ENCODE data around the gene TMEM234.

TMEM234 gene

DNA sequence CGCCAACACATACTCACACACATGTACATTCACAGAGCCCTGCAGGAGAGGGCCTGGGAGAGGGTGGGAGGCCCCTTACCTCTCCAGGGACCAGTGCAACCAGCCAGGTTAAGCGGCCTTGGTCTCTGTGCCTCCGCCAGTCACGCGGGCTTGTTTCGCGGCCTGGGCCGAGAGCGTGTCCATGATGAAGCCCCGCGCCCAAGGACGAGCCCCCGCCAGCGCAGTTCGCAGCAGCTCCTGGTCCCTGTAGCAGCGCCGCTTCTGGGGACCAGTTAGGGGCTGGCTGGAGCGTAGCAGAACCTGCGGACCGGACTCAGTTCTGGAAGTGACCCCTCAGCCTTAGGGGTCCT is 17.6 kb upstream of the TMEM234 start:
- DNase-seq (ENCODE audit: low read depth, low spot score): no peak

- DNase-seq (ENCODE audit: low read depth, low spot score): no peak
Observed at GRCh38 chr1:32239337-32239736, 17.2 kb upstream of the TMEM234 start.

DNA sequence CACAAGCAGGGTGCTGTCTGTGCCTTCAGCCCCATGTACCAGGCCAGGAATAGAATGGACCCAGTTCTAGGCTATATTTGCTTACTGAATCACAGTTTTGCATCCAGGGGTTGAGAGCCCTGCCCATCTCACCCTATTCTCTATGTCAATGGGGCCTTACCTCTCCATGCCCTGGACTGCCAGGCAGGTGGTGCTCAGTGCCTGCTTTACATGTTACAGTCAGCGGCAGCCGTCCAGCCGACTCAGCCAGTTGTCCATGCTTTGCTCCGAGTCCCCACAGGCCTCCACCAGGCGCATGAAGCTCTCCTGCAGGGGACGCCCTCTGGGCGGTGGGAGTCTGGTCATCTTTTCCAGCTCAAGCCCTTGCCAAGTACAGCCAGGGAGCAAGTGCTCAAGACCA is 12.6 kb upstream of the TMEM234 start:
- no peak for DNase-seq (ENCODE audit: low read depth, low spot score)

DNA sequence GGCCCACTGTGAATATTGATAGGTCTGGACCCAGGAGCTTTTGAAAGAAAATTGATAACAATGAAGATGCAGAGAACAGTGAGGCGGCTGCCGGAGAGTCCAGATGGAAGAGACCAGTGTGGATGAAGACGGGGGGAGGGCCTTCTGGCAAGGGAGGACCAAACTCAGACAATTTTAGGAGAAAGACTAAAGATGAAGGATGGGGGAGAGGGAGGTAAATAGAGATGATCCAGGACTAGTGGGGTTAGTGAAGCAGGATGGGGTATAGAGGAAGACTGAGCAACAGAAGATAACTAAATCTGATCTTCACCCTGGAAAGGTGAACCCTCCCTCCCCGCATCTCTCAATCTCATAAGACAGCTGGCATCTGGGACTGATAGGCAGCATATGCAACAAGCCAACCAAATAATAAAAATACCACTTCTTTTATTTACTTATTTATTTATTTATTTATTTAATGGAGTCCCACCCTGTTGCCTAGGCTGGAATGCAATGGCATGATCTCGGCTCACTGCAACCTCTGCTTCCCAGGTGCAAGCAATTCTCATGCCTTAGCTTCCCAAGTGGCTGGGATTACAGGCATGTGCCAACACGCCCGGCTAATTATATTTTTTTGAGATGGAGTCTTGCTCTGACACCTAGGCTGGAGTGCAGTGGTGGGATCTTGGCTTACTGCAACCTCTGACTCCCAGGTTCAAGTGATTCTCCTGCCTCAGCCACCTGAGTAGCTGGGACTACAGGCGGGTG is 10.6 kb upstream of the TMEM234 start:
- no peak for DNase-seq (ENCODE audit: low read depth, low spot score)

DNA sequence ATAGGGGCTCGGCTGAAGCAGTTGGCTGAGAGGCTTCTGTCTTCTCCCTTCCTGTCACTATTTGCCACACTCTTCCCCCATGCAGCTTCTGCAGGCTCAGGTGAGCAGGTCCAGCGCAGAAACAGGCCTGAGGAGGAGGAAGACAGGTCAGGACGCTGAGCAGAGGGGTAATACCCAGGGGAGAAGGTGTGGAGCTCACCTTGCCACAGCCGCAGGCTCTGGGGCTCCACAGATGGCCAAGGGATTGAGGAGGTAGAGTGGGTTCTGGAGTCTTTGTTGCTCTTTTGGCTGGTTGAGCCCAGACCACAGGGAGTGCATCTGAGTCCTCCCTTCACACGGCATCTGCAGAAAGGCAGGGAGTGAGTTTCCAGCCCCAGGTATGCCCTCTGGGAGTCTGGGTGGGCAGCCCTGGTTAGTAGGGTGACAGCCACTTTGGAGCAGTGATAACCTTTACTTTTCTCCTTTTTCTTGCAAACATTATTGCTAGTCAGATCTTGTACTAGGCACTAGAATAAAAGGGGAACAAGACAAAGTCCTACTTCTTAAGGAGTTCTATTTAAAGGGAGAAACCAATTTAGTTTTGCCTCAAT is 9.8 kb upstream of the TMEM234 start:
- DNase-seq (ENCODE audit: low read depth, low spot score): no peak

DNA sequence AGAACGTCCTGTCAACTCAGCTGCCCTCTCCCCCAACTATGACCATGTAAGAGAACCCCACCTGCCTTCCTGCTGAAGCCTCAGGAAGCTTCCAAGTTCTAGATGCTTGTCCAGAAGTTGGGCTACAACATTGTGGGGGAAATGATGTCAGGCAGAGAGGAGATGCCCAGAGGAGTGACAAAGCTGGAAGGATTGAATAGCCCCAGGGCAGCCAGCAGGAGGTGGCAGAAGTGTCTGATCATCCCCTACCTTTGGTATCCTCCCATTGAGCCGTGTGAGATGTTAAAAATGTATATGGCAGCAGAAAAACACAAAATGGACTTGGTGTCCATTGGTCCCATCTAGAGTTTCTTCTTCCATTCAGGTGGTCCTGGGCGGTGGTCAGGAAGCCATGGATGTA is 6.6 kb upstream of the TMEM234 start:
- no peak for DNase-seq (ENCODE audit: low read depth, low spot score)

- DNase-seq (ENCODE audit: low read depth, low spot score): no peak
Observed at GRCh38 chr1:32224285-32224684, 2.1 kb upstream of the TMEM234 start.

GRCh38 chr1:32223683-32224082 is 1.5 kb upstream of the TMEM234 start:
- no peak for DNase-seq (ENCODE audit: low read depth, low spot score)

DNA sequence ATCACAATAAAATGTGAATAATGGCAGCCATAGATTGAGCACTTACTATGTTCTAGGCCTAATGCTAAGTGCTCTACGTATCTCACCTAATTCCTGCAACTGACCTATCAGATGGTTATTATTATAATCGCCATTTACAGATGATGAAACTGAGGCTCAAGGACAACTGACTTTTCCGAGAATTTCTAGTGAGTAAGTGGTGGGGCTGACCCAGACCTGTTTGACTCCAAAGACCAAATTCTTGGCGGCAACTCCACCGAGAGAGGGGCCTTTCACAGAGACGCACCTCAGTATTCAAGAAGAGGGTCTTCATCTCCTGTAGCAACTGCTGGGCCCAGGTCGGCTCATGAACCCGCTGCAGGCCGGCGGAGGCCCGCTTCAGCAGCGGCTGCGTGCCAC is 573 bp downstream of the TMEM234 start:
- no peak for DNase-seq (ENCODE audit: low read depth, low spot score)

GRCh38 chr1:32220746-32221580 is 1.2 kb downstream of the TMEM234 start:
- no peak for DNase-seq (ENCODE audit: low read depth, low spot score)

DNA sequence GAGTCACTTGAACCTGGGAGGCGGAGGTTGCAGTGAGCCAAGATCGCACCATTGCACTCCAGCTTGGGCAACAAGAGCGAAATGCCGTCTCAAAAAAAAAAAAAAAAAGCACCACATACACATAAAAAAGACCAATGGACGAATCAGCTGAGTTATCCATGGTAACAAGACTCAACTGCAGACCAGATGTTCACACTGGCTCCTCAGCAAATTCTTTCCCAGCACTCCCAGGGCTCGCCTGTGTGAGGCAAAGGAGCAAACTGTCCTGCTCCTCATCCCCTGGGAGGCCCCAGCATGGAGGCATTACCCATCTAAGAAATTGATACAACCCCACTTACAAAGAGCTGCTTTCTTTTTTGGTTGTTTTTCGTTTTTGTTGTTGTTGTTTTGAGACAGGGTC is 3.1 kb downstream of the TMEM234 start:
- no peak for DNase-seq (ENCODE audit: low read depth, low spot score)

DNA sequence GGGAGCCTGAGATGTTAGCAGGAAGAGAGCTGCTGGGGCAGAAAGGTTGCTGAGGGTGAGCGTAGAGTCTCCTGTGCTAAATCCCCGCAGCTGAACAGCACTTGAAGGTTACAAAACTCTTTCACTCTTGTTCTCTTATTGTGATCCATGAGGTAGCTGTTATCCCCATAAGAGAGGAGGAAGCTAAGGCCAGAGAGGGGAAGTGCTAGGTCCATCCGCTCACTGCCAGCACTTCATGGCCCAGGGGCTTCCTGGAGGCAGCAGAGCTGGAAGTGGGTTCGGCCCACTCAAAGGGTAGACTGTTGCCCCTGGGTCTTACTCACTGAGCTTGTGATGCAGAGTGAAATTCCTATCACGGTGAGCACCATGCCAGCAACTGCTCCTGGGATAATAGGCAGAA is 5.6 kb downstream of the TMEM234 start:
- no peak for DNase-seq (ENCODE audit: low read depth, low spot score)

- no peak for DNase-seq (ENCODE audit: low read depth, low spot score)
Observed at GRCh38 chr1:32215629-32216480, 6.3 kb downstream of the TMEM234 start.

- DNase-seq (ENCODE audit: low read depth, low spot score): no peak
Observed at GRCh38 chr1:32208891-32209328, 13.2 kb downstream of the TMEM234 start, which contains the start of gene DCDC2B. Gene DCDC2B (plus strand): TSS chr1:32209089. CDS start chr1:32209094, 5 bp downstream.

DNA sequence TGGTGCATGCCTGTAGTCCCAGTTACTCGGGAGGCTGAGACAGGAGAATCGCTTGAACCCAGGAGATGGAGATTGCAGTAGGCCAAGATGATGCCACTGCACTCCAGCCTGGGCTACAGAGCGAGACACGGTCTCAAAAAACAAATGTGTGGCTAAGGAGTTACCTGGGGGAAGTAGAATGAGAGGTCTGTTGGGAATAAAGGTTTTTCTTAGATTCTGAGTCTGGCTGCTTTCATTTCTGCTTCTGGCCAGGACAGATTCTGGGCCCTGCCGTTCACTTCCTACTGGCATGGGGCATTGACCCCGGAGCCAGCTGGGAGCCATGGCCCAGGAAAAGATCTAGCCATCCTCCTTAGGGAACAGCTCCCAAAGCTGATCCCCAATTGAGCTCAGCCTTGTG is 13.7 kb downstream of the TMEM234 start:
- DNase-seq (ENCODE audit: low read depth, low spot score): no peak

DNA sequence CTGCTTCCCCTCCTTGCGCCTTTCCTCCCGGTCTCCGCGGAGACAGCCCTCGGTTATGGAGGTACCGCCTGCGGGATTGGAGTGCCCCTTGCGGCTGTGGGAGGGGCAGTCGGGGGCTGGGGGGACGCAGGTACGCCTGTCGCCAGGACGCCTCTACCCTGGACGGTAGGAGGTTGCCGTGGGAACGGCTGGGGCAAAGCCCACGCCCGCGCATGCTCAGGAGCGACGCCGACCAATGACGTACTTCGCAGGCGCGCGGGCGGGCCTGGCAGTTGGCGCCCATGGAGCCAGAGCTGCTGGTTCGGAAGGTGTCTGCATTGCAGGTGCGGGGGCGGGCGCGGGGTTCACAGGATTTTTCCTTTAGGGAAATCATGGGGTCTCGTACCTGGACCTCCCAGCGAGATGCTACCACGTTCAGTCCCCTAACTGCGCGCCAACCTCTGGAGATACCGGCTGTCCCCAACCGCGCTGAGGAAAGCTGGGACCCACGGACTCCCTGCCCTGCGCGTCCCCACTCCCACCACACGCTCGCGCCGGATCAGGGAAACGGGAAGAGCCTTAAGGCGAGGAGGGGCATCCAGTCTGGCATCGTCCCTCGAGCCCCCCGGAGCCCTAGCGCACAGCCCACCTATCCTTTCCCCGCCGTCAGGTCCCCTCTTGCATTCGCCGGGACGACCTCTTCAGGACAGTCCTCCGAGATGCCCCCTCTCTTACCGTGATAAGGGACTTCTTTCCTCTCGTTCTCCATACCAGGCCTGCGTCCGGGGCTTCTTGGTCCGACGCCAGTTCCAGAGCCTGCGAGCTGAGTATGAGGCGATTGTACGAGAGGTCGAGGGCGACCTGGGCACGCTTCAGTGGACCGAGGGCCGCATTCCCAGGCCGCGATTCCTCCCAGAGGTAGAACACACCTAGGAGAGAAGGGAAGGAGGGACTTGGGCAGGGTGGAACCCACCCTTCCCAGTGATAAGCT is 16.5 kb downstream of the TMEM234 start, which contains the start of gene IQCC:
IQCC (plus strand) TSS at position 271 of the 970 bp plus-strand sequence; CDS start at position 282, 11 bp downstream.
- DNase-seq (ENCODE audit: low read depth, low spot score): peak; percentile 77

GRCh38 chr1:32204943-32205361 is 17.2 kb downstream of the TMEM234 start:
- no peak for DNase-seq (ENCODE audit: low read depth, low spot score)

DNA sequence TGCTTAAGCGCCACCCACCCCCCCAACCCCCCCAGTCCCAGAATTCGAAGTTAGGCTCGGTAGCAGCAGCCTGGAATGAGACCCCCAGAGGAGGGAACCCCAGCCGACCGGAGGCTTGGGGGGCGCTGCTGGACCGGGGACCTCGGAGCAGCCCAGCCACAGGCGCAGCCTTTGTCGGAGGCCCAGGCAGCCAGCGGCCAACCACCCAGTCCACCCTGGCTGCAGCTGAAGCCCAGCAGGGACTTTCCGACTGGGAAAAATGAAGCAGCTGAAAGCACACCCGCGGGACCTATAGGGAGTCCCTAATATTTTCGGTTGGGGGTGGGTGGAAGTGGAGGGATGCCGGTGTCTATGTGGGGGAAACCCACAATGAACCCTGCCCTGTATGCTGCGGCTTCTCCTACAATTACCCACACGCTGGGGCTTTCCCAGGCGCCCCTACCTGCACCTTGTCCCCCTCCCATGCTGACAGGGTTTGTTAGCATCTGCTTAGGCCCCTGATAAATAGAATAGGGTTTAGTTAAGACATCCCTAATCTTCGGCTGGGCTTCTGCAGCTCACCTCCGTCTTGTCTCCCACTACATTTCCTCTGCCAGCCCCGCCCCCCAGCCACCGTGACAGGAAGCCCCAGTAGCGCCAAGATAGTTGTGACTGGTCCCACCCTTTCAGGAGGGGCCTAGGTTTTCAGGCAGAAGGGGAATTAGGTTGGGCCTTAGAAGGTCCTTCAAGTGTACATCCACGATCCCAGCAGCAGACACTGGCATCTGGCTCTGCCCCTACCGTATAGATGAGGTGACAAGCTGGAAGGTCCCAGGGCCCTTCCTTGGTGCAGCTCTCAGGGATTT is 20.9 kb downstream of the TMEM234 start:
- no peak for DNase-seq (ENCODE audit: low read depth, low spot score)
